VCaP (cell line): ENCODE measurements around the gene TMEM132C.

Experiments
- H3K27ac ChIP-seq: fragments of 450-650 bp; 2 replicates; pipeline ENCODE4 v1.5.1; 2017
- TF ChIP-seq, protein P1 (sequence below): fragments of 450-650 bp; conservative IDR thresholded peaks from 2 replicates; pipeline ENCODE4 v1.5.1; 2017; ENCODE audit warnings: mild to moderate bottlenecking, moderate library complexity

Gene TMEM132C

DNA sequence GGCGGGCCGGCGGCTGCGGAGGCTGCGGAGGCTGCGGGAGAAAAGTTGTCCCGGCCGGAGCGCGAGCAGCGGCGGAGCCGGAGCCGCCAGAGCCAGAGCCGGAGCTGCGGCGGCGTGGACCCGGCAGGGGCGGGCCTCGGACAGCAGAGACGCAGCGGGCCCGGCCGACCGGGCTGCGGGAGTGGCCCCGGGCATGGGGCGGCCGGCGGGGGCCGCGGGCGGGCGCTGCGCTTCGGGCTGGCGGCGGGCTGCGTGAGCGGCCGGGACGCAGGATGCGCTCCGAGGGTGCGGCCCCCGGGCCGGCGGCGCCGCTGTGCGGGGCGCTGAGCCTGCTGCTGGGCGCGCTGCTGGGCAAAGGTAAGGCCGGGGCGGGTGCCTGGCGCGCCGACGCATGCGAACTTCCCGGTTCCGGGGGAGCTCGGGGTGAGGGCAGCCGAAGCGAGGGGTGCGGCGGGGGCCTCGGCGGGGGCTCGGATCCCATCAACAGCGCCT lies at the start of gene TMEM132C:
Gene TMEM132C, plus strand, starts transcription at position 40 of the 492 bp plus-strand sequence. Its CDS starts 233 bp downstream, at position 273.
- TF ChIP-seq, protein P1, sequence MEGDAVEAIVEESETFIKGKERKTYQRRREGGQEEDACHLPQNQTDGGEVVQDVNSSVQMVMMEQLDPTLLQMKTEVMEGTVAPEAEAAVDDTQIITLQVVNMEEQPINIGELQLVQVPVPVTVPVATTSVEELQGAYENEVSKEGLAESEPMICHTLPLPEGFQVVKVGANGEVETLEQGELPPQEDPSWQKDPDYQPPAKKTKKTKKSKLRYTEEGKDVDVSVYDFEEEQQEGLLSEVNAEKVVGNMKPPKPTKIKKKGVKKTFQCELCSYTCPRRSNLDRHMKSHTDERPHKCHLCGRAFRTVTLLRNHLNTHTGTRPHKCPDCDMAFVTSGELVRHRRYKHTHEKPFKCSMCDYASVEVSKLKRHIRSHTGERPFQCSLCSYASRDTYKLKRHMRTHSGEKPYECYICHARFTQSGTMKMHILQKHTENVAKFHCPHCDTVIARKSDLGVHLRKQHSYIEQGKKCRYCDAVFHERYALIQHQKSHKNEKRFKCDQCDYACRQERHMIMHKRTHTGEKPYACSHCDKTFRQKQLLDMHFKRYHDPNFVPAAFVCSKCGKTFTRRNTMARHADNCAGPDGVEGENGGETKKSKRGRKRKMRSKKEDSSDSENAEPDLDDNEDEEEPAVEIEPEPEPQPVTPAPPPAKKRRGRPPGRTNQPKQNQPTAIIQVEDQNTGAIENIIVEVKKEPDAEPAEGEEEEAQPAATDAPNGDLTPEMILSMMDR, result no peak
- H3K27ac ChIP-seq, result no peak within 1 kb of the TSS

GRCh38 chr12:128224226-128224625 lies 42.7 kb upstream of the TMEM132C start:
- H3K27ac ChIP-seq, result no peak overlapping the region
- TF ChIP-seq, protein P1, result no peak

GRCh38 chr12:128228581-128228980 lies 38.4 kb upstream of the TMEM132C start:
- H3K27ac ChIP-seq, result no peak overlapping the region
- TF ChIP-seq, protein P1, result no peak

- TF ChIP-seq, protein P1, result no peak
These were observed 31.1 kb upstream of the TMEM132C start for GRCh38 chr12:128235635-128236417.

GRCh38 chr12:128236525-128236924 lies 30.4 kb upstream of the TMEM132C start:
- TF ChIP-seq, protein P1, result no peak

More at GRCh38 chr12:128235635-128236417, 31.1 kb upstream of the TMEM132C start:
- no peak overlapping the region for H3K27ac ChIP-seq

GRCh38 chr12:128240745-128241144 lies 26.2 kb upstream of the TMEM132C start:
- TF ChIP-seq, protein P1, result no peak
- H3K27ac ChIP-seq, result no peak overlapping the region

More at GRCh38 chr12:128236525-128236924, 30.4 kb upstream of the TMEM132C start:
- no peak overlapping the region for H3K27ac ChIP-seq

DNA sequence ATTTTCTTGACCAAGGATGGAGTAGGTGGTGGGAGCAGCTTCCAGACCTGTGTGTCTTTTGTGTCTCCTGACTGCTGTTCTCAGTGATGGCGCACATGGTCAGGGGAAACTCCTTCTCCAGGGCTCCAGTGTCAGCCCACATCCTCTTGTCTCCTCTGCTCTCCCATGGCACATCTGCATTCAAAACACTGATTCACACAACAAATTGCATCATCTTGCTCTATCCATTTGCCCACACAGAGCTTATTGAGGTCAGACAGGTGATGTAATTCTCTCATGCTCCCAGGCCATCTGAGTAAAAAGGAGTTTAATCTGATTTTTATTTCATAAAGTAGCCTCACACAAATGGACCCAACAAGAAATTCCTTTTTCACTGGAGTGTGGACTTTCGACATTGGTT lies 21.8 kb upstream of the TMEM132C start:
- H3K27ac ChIP-seq, result no peak overlapping the region
- TF ChIP-seq, protein P1, result no peak
